OCI-LY7 (cell line): ENCODE measurements around the gene PSMD3. TPM values are rescaled to one million over a fixed set of nuclear protein-coding genes. Genes with fewer than 3 reads are reported as not detected.

Source experiments
- BruUV-seq: library from RNA; stranded (reverse); fragments of 400-500 nt; replicated peaks from 2 replicates; lab custom pipeline; 2021; lab: Mats Ljungman, UMichigan
- CTCF ChIA-PET: fragments of 300-600 bp; sonication (Branson Sonifier 250); formaldehyde crosslinking; loops from one replicate; lab custom pipeline; 2022; ENCODE audit warnings: antibody characterized with exemption; ENCODE audit not compliant: unreplicated experiment; lab: Charles Lee
- POLR2A ChIA-PET: fragments of 300-600 bp; sonication (Branson Sonifier 250); formaldehyde crosslinking; loops from one replicate; lab custom pipeline; 2022; ENCODE audit warnings: antibody characterized with exemption; lab: Charles Lee
- DNase-seq: peaks from one replicate; pipeline ENCODE4 v3.0.0-alpha.2; 2015; ENCODE audit warnings: low spot score
- H2AFZ ChIP-seq: fragments of 200-600 bp; sonication (generic), shearing (Covaris generic); 2 replicates; pipeline ENCODE4 v1.6.1; 2014; ENCODE audit warnings: mild to moderate bottlenecking, antibody characterized with exemption, low read length, moderate library complexity
- H3K27ac ChIP-seq: fragments of 200-600 bp; sonication (generic); 2 replicates; pipeline ENCODE4 v1.5.1; 2014; ENCODE audit warnings: mixed run types, low read depth, mild to moderate bottlenecking, moderate library complexity, low read length, inconsistent platforms; ENCODE audit not compliant: poor library complexity, severe bottlenecking
- H3K36me3 ChIP-seq: fragments of 200-600 bp; sonication (generic); 2 replicates; pipeline ENCODE4 v1.6.1; 2014; ENCODE audit warnings: mild to moderate bottlenecking, antibody characterized with exemption, low read length, moderate library complexity, mixed read lengths; ENCODE audit not compliant: insufficient read depth
- H3K4me1 ChIP-seq: fragments of 200-600 bp; sonication (generic); 2 replicates; pipeline ENCODE4 v1.5.1; 2014; ENCODE audit warnings: mild to moderate bottlenecking, low read length; ENCODE audit not compliant: insufficient read depth, poor library complexity, severe bottlenecking
- H3K4me2 ChIP-seq: fragments of 200-600 bp; sonication (generic); 2 replicates; pipeline ENCODE4 v1.6.1; 2014; ENCODE audit warnings: mild to moderate bottlenecking, low read length
- H3K4me3 ChIP-seq: fragments of 200-600 bp; sonication (generic); 2 replicates; pipeline ENCODE4 v1.5.1; 2014; ENCODE audit warnings: mild to moderate bottlenecking, low read depth, low read length; ENCODE audit not compliant: poor library complexity, severe bottlenecking
- H3K79me2 ChIP-seq: fragments of 200-600 bp; sonication (generic); 2 replicates; pipeline ENCODE4 v1.6.1; 2016; ENCODE audit warnings: low read depth, mild to moderate bottlenecking, low read length, moderate library complexity, mixed read lengths; ENCODE audit not compliant: insufficient read depth
- H3K9me2 ChIP-seq: fragments of 200-600 bp; sonication (generic); 2 replicates; pipeline ENCODE4 v1.6.1; 2016; ENCODE audit warnings: mild to moderate bottlenecking, low read length, mixed read lengths; ENCODE audit not compliant: insufficient read depth
- H3K9me3 ChIP-seq: fragments of 200-600 bp; sonication (generic); 2 replicates; pipeline ENCODE4 v1.6.1; 2014; ENCODE audit warnings: mild to moderate bottlenecking, mixed run types, low read length, mixed read lengths
- H4K20me1 ChIP-seq: fragments of 200-600 bp; sonication (generic); 2 replicates; pipeline ENCODE4 v1.6.1; 2014; ENCODE audit warnings: mild to moderate bottlenecking, antibody characterized with exemption, low read length, moderate library complexity, mixed read lengths; ENCODE audit not compliant: insufficient read depth
- CTCF ChIP-seq: fragments of 200-600 bp; sonication (generic); conservative IDR thresholded peaks from 2 replicates; pipeline ENCODE4 v1.5.1; 2014; ENCODE audit warnings: mild to moderate bottlenecking, antibody characterized with exemption, low read length, moderate library complexity, mixed read lengths
- EZH2phosphoT487 ChIP-seq: fragments of 200-600 bp; sonication (generic); IDR thresholded peaks from 2 replicates; pipeline ENCODE4 v1.6.1; 2018; ENCODE audit warnings: low read depth, borderline replicate concordance, mild to moderate bottlenecking, mixed run types, antibody characterized with exemption, low read length, moderate library complexity, mixed read lengths
- intact Hi-C: fragments of 100-400 bp; cut with micrococcal nuclease; formaldehyde crosslinking; loops from one replicate; pipeline ENCODE4 v1.10.0; 2022; ENCODE audit not compliant: unreplicated experiment
- total RNA-seq, 2 experiments: library from RNA; depleted of rRNA in 1 of 2; stranded (reverse); fragments of >200 nt in 1 of 2; shearing (Covaris generic) in 1 of 2; gene quantifications; 2 replicates each; pipeline ENCODE4 v1.2.3, GENCODE V29; 2014 to 2022

The PSMD3 gene
- total RNA-seq, 2 experiments from 2014 or later = 149 to 150 TPM

- Histone ChIP-seq H3K9me2 (no peaks in the 10 kb centered on the region), H3K79me2 (no peaks in the 10 kb centered on the region), H3K4me3 (no peak overlapping the region), H3K27ac (no peak overlapping the region), H3K4me2 (no peak overlapping the region), H3K4me1 (peaks cover 23% of the 10 kb centered on the region), H4K20me1 (no peaks in the 10 kb centered on the region), H3K36me3 (no peaks in the 10 kb centered on the region), H3K9me3 (no peaks in the 10 kb centered on the region), H2AFZ (no peak overlapping the region)
- no TSS peak for BruUV-seq
- ChIA-PET POLR2A (interaction anchor here (0.7 to 1.2 kb wide), 2 partner anchors 11 to 25 kb away, joined by 4 read pairs; partner anchors contain the start of gene PSMD3), CTCF (interaction anchor here (0.6 kb wide), 1 partner anchor 28 kb away, joined by 3 read pairs; no protein-coding TSS in a partner anchor)
- intact Hi-C loops = loop anchor here (10.0 kb wide), 1 partner anchor 200 kb away; no protein-coding TSS in a partner anchor
- TF ChIP-seq CTCF (no peak), EZH2phosphoT487 (no peak)
- DNase-seq = no peak
Observed at GRCh38 chr17:39954876-39955275, 25.7 kb upstream of the PSMD3 start.

GRCh38 chr17:39955726-39956225, 24.8 kb upstream of the PSMD3 start:
- ChIA-PET POLR2A (no interaction called here), CTCF (no interaction called here)
- Histone ChIP-seq H3K4me1 (peaks cover 24% of the 10 kb centered on the region), H4K20me1 (no peaks in the 10 kb centered on the region), H2AFZ (no peak overlapping the region), H3K9me3 (no peaks in the 10 kb centered on the region), H3K27ac (no peak overlapping the region), H3K4me3 (no peak overlapping the region), H3K4me2 (no peak overlapping the region), H3K79me2 (no peaks in the 10 kb centered on the region), H3K9me2 (no peaks in the 10 kb centered on the region), H3K36me3 (no peaks in the 10 kb centered on the region)
- intact Hi-C loops = loop anchor here (10.0 kb wide), 1 partner anchor 201 kb away; no protein-coding TSS in a partner anchor
- BruUV-seq = no TSS peak
- DNase-seq = peak; percentile 24
- no peak for TF ChIP-seq EZH2phosphoT487
- no peak for TF ChIP-seq CTCF

GRCh38 chr17:39960524-39961041, 20.0 kb upstream of the PSMD3 start:
- H3K4me2 ChIP-seq = no peak overlapping the region
- no peaks in the 10 kb centered on the region for H3K9me2 ChIP-seq
- H2AFZ ChIP-seq = no peak overlapping the region
- intact Hi-C loops = no loop called here
- DNase-seq = no peak
- POLR2A ChIA-PET = interaction anchor here (1.2 kb wide), 1 partner anchor 18 kb away, joined by 3 read pairs; no protein-coding TSS in a partner anchor
- no peak overlapping the region for H3K4me3 ChIP-seq
- no peak overlapping the region for H3K27ac ChIP-seq
- no peaks in the 10 kb centered on the region for H3K36me3 ChIP-seq
- no peaks in the 10 kb centered on the region for H3K9me3 ChIP-seq
- peaks cover 25% of the 10 kb centered on the region for H3K4me1 ChIP-seq
- TF ChIP-seq EZH2phosphoT487 (no peak), CTCF (no peak)
- no peaks in the 10 kb centered on the region for H4K20me1 ChIP-seq
- H3K79me2 ChIP-seq = no peaks in the 10 kb centered on the region
- no TSS peak for BruUV-seq
- CTCF ChIA-PET = no interaction called here
